Colonic mucosa (tissue), 4 donors: ENCODE data around the gene RGS3. TPM values are rescaled to one million over a fixed set of nuclear protein-coding genes. Genes with fewer than 3 reads are reported as not detected.

Source experiments
- DNase-seq: peaks from one replicate; pipeline ENCODE4 v3.0.0-alpha.2; 2020
- H3K27ac ChIP-seq: fragments of 200-600 bp; one replicate; pipeline ENCODE4 v1.8.0; 2021
- H3K27me3 ChIP-seq: fragments of 200-600 bp; one replicate; pipeline ENCODE4 v1.8.0; 2021
- H3K36me3 ChIP-seq: fragments of 200-600 bp; one replicate; pipeline ENCODE4 v1.8.0; 2021
- H3K4me1 ChIP-seq: fragments of 200-600 bp; one replicate; pipeline ENCODE4 v1.8.0; 2021; ENCODE audit warnings: mild to moderate bottlenecking
- H3K4me3 ChIP-seq: fragments of 200-600 bp; one replicate; pipeline ENCODE4 v1.8.0; 2021
- H3K9ac ChIP-seq, 2 donors: one replicate each; pipeline ENCODE4 v1.7.0; 2013; ENCODE audit warnings: control low read depth in 2 of 2, low read depth in 2 of 2, low read length in 2 of 2
- H3K9me3 ChIP-seq: fragments of 200-600 bp; one replicate; pipeline ENCODE4 v1.8.0; 2021
- CTCF ChIP-seq: fragments of 200-600 bp; IDR thresholded peaks from one replicate; pipeline ENCODE4 v1.8.0; 2022; ENCODE audit warnings: antibody characterized with exemption, mild to moderate bottlenecking
- intact Hi-C: fragments of 100-400 bp; cut with DNase I; formaldehyde crosslinking; loops from one replicate; pipeline ENCODE4 v1.14.1; 2022
- total RNA-seq, 2 donors: library from RNA; stranded (reverse); fragmentation: NEBNext Ultra II Directional in 1 of 2; extraction: Animal tissue kit (Norgen Biotek cat#: 25700) in 1 of 2; gene quantifications; one replicate each; pipeline ENCODE4 v1.2.1, GENCODE V29; 2021
- donor health status: healthy.
- donor health status: DM: no; HTN: no; CAD: no.
- donor health status: DM: no; HTN: no; CAD: no.

Gene RGS3
- total RNA-seq, 2 donors from 2014 or later: 67.4 to 71.1 TPM

DNA sequence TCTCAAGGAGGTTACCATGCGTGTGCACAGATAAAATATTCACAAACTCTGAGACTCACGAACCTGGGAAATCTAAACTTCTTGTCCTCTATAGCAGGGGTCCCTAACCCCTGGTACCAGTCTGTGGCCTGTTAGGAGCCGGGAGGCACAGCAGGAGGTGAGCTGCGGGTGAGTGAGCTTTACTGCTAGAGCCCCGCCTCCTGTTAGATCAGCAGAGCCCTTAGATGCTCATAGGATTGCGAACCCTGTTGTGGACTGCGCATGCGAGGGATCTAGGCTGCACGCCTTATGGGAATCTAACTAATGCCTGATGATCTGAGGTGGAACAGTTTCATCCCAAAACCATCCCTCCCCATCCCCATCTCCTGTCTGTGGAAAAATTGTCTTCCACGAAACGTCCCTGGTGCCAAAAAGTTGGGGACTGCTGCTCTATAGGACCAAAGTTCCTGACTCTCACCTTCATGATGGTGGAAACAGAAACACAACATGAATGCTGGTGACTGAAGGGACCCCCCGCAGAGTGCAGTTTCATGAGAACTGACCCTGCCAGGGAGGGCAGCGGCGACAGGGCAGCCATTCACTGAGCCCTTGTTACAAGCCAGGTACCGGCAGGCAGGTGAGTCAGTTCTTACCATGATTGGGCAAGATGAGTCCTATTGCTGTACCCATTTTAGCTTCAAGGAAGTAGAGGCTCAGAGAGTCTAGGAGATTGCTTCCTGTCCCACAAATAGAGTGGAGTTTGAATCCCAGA lies 181.9 kb downstream of the RGS3 start:
- intact Hi-C loops: no loop called here
- DNase-seq: no peak
- Histone ChIP-seq H3K27ac (no peak overlapping the region), H3K4me1 (no peaks in the 10 kb centered on the region), H3K36me3 (no peaks in the 10 kb centered on the region), H3K27me3 (no peaks in the 10 kb centered on the region), H3K9ac (no peak overlapping the region), H3K4me3 (no peak overlapping the region), H3K9me3 (no peaks in the 10 kb centered on the region)
- no peak for TF ChIP-seq CTCF

DNA sequence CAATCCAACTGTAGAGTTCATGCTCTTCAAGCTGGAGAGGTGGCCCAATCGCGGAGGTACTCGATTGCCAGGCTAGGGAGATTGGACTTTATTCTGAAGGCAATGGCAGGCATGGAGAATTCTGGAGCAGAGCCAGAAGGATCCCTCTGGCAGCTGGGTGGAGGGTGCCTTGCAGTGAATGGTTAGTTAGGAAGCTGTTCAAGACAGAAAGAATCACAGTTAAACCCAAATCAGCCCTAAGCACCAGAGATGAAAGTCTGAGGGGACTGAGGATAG lies 182.4 kb downstream of the RGS3 start:
- TF ChIP-seq CTCF: no peak
- no peak for DNase-seq

GRCh38 chr9:113646491-113646890 lies 183.0 kb downstream of the RGS3 start:
- intact Hi-C loops: no loop called here
- Histone ChIP-seq H3K27ac (no peak overlapping the region), H3K4me1 (no peaks in the 10 kb centered on the region), H3K36me3 (no peaks in the 10 kb centered on the region), H3K9me3 (no peaks in the 10 kb centered on the region), H3K9ac (no peak overlapping the region), H3K4me3 (no peak overlapping the region), H3K27me3 (no peaks in the 10 kb centered on the region)
- no peak for TF ChIP-seq CTCF
- no peak for DNase-seq

More for the DNA sequence above, 182.4 kb downstream of the RGS3 start:
- Histone ChIP-seq H3K36me3 (no peaks in the 10 kb centered on the region), H3K27ac (no peak overlapping the region), H3K4me3 (no peak overlapping the region), H3K9me3 (no peaks in the 10 kb centered on the region), H3K9ac (no peak overlapping the region), H3K4me1 (no peaks in the 10 kb centered on the region), H3K27me3 (no peaks in the 10 kb centered on the region)
- intact Hi-C loops: no loop called here

Other genes with a start within 250 kb of the RGS3 start
- 10 to 100 TPM; 22.5 to 24.4 TPM for gene FKBP15, start 242.4 kb upstream of the RGS3 start, total RNA-seq
- 10 to 100 TPM; 51.1 to 57.1 TPM for gene SLC31A1, start 242.2 kb upstream of the RGS3 start, total RNA-seq
- gene CDC26, start 188.2 kb upstream of the RGS3 start, total RNA-seq: 10 to 100 TPM; 30.7 to 31.1 TPM
- 10 to 100 TPM; 16.0 to 25.9 TPM for gene PRPF4, start 188.1 kb upstream of the RGS3 start, total RNA-seq
- 1 to 10 TPM in 1 of 2 donors, under 1 TPM in 1; 0.57 to 9.2 TPM for gene RNF183, start 160.4 kb upstream of the RGS3 start, total RNA-seq
- 1 to 10 TPM; 3.0 to 3.5 TPM for gene WDR31, start 123.5 kb upstream of the RGS3 start, total RNA-seq
- gene BSPRY, start 114.2 kb upstream of the RGS3 start, total RNA-seq: 10 to 100 TPM; 25.6 to 34.2 TPM
- gene HDHD3, start 86.7 kb upstream of the RGS3 start, total RNA-seq: 100 to 1,000 TPM; 132 to 141 TPM
- 10 to 100 TPM; 50.3 to 51.4 TPM for gene ALAD, start 62.4 kb upstream of the RGS3 start, total RNA-seq
- gene POLE3, start 53.1 kb upstream of the RGS3 start, total RNA-seq: 10 to 100 TPM; 27.0 to 46.6 TPM
- gene C9orf43, start 53.0 kb upstream of the RGS3 start, total RNA-seq: under 1 TPM; 0.57 to 0.61 TPM